PC-3 (cell line): ENCODE data around the gene SLC7A9. TPM values are rescaled to one million over a fixed set of nuclear protein-coding genes. Genes with fewer than 3 reads are reported as not detected.

ENCODE experiments used
- ATAC-seq: fragments of 200-7000 bp; cut with Tn5 transposase; 2 replicates; pipeline ENCODE4 v1.9.1; 2020; ENCODE audit warnings: mild to moderate bottlenecking, moderate library complexity
- BruUV-seq: library from RNA; stranded (reverse); fragments of 400-500 nt; replicated peaks from 2 replicates; lab custom pipeline; 2021; lab: Mats Ljungman, UMichigan
- CTCF ChIA-PET: fragments of 300-600 bp; sonication (Branson Sonifier 250); formaldehyde crosslinking; loops from one replicate; lab custom pipeline; 2022; ENCODE audit warnings: antibody characterized with exemption; lab: Charles Lee
- POLR2A ChIA-PET: fragments of 300-600 bp; sonication (Branson Sonifier 250); formaldehyde crosslinking; loops from one replicate; lab custom pipeline; 2022; ENCODE audit warnings: antibody characterized with exemption; ENCODE audit not compliant: unreplicated experiment; lab: Charles Lee
- DNase-seq: peaks from one replicate; pipeline ENCODE4 v3.0.0-alpha.2; 2015
- H2AFZ ChIP-seq: fragments of 300-600 bp; sonication (generic); 2 replicates; pipeline ENCODE4 v1.6.0; 2016; ENCODE audit warnings: antibody characterized with exemption, low read length
- H3F3A ChIP-seq: fragments of 300-600 bp; sonication (generic); one replicate; pipeline ENCODE4 v1.6.0; 2017; ENCODE audit warnings: antibody characterized with exemption, low read length, control low read depth, mild to moderate bottlenecking; ENCODE audit not compliant: unreplicated experiment
- H3K27ac ChIP-seq: fragments of 300-600 bp; sonication (generic); 2 replicates; pipeline ENCODE4 v1.5.1; 2016; ENCODE audit warnings: mild to moderate bottlenecking, low read length
- H3K27me3 ChIP-seq: fragments of 300-600 bp; sonication (generic); 2 replicates; pipeline ENCODE4 v1.6.1; 2016; ENCODE audit warnings: low read length, mixed read lengths
- H3K36me3 ChIP-seq: fragments of 300-600 bp; sonication (generic); 2 replicates; pipeline ENCODE4 v1.6.1; 2016; ENCODE audit warnings: low read depth, mixed run types, low read length, mixed read lengths
- H3K4me1 ChIP-seq: fragments of 300-600 bp; sonication (generic); 2 replicates; pipeline ENCODE4 v1.5.1; 2016; ENCODE audit warnings: low read length; ENCODE audit not compliant: insufficient read depth
- H3K4me2 ChIP-seq: fragments of 300-600 bp; sonication (generic); 2 replicates; pipeline ENCODE4 v1.6.0; 2016; ENCODE audit warnings: low read length
- H3K4me3 ChIP-seq: fragments of 300-600 bp; sonication (generic); 2 replicates; pipeline ENCODE4 v1.5.1; 2016; ENCODE audit warnings: mild to moderate bottlenecking, low read length, mixed read lengths
- H3K79me2 ChIP-seq: fragments of 300-600 bp; sonication (generic); 2 replicates; pipeline ENCODE4 v1.6.1; 2017; ENCODE audit warnings: low read length, mixed read lengths
- H3K9ac ChIP-seq: fragments of 300-600 bp; sonication (generic); 2 replicates; pipeline ENCODE4 v1.6.0; 2016; ENCODE audit warnings: mild to moderate bottlenecking, low read length
- H3K9me2 ChIP-seq: fragments of 300-600 bp; sonication (generic); replicated peaks from 2 replicates; pipeline ENCODE4 v1.6.1; 2016; ENCODE audit warnings: mixed run types, low read length, mixed read lengths
- H3K9me3 ChIP-seq: fragments of 300-600 bp; sonication (generic); 2 replicates; pipeline ENCODE4 v1.6.1; 2016; ENCODE audit warnings: low read length, mixed read lengths
- H4K20me1 ChIP-seq: fragments of 300-600 bp; sonication (generic); 2 replicates; pipeline ENCODE4 v1.6.1; 2016; ENCODE audit warnings: low read length, mixed read lengths
- CTCF ChIP-seq: fragments of 300-600 bp; sonication (generic); conservative IDR thresholded peaks from 2 replicates; pipeline ENCODE4 v1.5.1; 2017; ENCODE audit warnings: antibody characterized with exemption, low read depth, mild to moderate bottlenecking, low read length
- EZH2 ChIP-seq: fragments of 300-600 bp; sonication (generic); IDR thresholded peaks from one replicate; pipeline ENCODE4 v1.6.1; 2017; ENCODE audit warnings: antibody characterized with exemption, mild to moderate bottlenecking, low read length; ENCODE audit not compliant: unreplicated experiment
- EZH2phosphoT487 ChIP-seq: fragments of 300-600 bp; sonication (generic); IDR thresholded peaks from 2 replicates; pipeline ENCODE4 v1.6.1; 2018; ENCODE audit warnings: mild to moderate bottlenecking, antibody characterized with exemption, low read length, borderline replicate concordance
- intact Hi-C: fragments of 100-400 bp; cut with micrococcal nuclease; formaldehyde crosslinking; loops from 2 replicates; pipeline ENCODE4 v1.9.0; 2023
- total RNA-seq: library from RNA; depleted of rRNA; stranded (reverse); fragments of >200 nt; gene quantifications from 2 replicates; pipeline ENCODE4 v1.2.3, GENCODE V29; 2014

The SLC7A9 gene
- total RNA-seq, 1 experiment from 2014 or later: not detected

- no TSS peak for BruUV-seq
- Histone ChIP-seq H3K4me1 (no peaks in the 10 kb centered on the region), H3K27ac (no peak overlapping the region), H2AFZ (no peak overlapping the region), H3K36me3 (no peaks in the 10 kb centered on the region), H3K4me3 (no peak overlapping the region), H3K9ac (no peak overlapping the region), H3K9me3 (no peaks in the 10 kb centered on the region), H3K9me2 (no peaks in the 10 kb centered on the region), H4K20me1 (no peaks in the 10 kb centered on the region), H3K27me3 (no peaks in the 10 kb centered on the region), H3K4me2 (no peak overlapping the region), H3K79me2 (no peaks in the 10 kb centered on the region), H3F3A (no peaks in the 10 kb centered on the region)
- TF ChIP-seq EZH2 (no peak), EZH2phosphoT487 (no peak), CTCF (no peak)
- ATAC-seq (no peak), DNase-seq (no peak)
- ChIA-PET POLR2A (no interaction called here), CTCF (no interaction called here)
- intact Hi-C loops: no loop called here
Measured at GRCh38 chr19:32829345-32829896, 40.1 kb downstream of the SLC7A9 start.

GRCh38 chr19:32828643-32829344 lies 40.8 kb downstream of the SLC7A9 start:
- H3K4me1 ChIP-seq: no peaks in the 10 kb centered on the region
- no peak overlapping the region for H2AFZ ChIP-seq
- BruUV-seq: no TSS peak
- no peaks in the 10 kb centered on the region for H3K79me2 ChIP-seq
- no peak overlapping the region for H3K9ac ChIP-seq
- DNase-seq (no peak), ATAC-seq (no peak)
- H3K27me3 ChIP-seq: no peaks in the 10 kb centered on the region
- no peak overlapping the region for H3K4me2 ChIP-seq
- no peaks in the 10 kb centered on the region for H3F3A ChIP-seq
- ChIA-PET POLR2A (no interaction called here), CTCF (no interaction called here)
- no peak overlapping the region for H3K4me3 ChIP-seq
- H3K27ac ChIP-seq: no peak overlapping the region
- no peaks in the 10 kb centered on the region for H3K9me3 ChIP-seq
- no peaks in the 10 kb centered on the region for H3K36me3 ChIP-seq
- intact Hi-C loops: no loop called here
- no peak for TF ChIP-seq EZH2phosphoT487
- TF ChIP-seq EZH2: no peak
- no peak for TF ChIP-seq CTCF
- no peaks in the 10 kb centered on the region for H3K9me2 ChIP-seq
- H4K20me1 ChIP-seq: no peaks in the 10 kb centered on the region

- H3K9me3 ChIP-seq: no peaks in the 10 kb centered on the region
- POLR2A ChIA-PET: no interaction called here
- no peak overlapping the region for H3K4me3 ChIP-seq
- H3K4me2 ChIP-seq: no peak overlapping the region
- no peaks in the 10 kb centered on the region for H3K4me1 ChIP-seq
- BruUV-seq: no TSS peak
- intact Hi-C loops: no loop called here
- CTCF ChIA-PET: no interaction called here
- H3K27me3 ChIP-seq: no peaks in the 10 kb centered on the region
- ATAC-seq (no peak), DNase-seq (no peak)
- H2AFZ ChIP-seq: no peak overlapping the region
- H4K20me1 ChIP-seq: no peaks in the 10 kb centered on the region
- no peaks in the 10 kb centered on the region for H3K9me2 ChIP-seq
- no peaks in the 10 kb centered on the region for H3F3A ChIP-seq
- TF ChIP-seq EZH2phosphoT487 (no peak), CTCF (no peak), EZH2 (no peak)
- H3K79me2 ChIP-seq: no peaks in the 10 kb centered on the region
- no peak overlapping the region for H3K9ac ChIP-seq
- H3K27ac ChIP-seq: no peak overlapping the region
- H3K36me3 ChIP-seq: no peaks in the 10 kb centered on the region
Measured at GRCh38 chr19:32828139-32828538, 41.4 kb downstream of the SLC7A9 start.
